Upper lobe of left lung (tissue), 4 donors: ENCODE results near the gene MAJIN.

ENCODE experiments used
- POLR2A ChIP-seq, 4 donors: fragments of 450-650 bp; IDR thresholded peaks; one replicate each; pipeline ENCODE4 v1.5.1; 2016 to 2017; ENCODE audit warnings: antibody characterized with exemption in 4 of 4, mild to moderate bottlenecking in 2 of 4
- POLR2AphosphoS5 ChIP-seq, 2 donors: sonication (generic); formaldehyde crosslinking; IDR thresholded peaks; one replicate each; pipeline ENCODE4 v1.5.1; 2017; ENCODE audit warnings: antibody characterized with exemption in 2 of 2
- TF ChIP-seq, protein P1 (sequence below), 6 experiments: fragments of 450-650 bp in 4 of 6; fragments of 200-600 bp in 2 of 6; sonication (generic) in 2 of 6; IDR thresholded peaks; one replicate each; pipeline ENCODE4 v1.5.1; 2016 to 2019; ENCODE audit warnings: antibody characterized with exemption in 6 of 6

DNA sequence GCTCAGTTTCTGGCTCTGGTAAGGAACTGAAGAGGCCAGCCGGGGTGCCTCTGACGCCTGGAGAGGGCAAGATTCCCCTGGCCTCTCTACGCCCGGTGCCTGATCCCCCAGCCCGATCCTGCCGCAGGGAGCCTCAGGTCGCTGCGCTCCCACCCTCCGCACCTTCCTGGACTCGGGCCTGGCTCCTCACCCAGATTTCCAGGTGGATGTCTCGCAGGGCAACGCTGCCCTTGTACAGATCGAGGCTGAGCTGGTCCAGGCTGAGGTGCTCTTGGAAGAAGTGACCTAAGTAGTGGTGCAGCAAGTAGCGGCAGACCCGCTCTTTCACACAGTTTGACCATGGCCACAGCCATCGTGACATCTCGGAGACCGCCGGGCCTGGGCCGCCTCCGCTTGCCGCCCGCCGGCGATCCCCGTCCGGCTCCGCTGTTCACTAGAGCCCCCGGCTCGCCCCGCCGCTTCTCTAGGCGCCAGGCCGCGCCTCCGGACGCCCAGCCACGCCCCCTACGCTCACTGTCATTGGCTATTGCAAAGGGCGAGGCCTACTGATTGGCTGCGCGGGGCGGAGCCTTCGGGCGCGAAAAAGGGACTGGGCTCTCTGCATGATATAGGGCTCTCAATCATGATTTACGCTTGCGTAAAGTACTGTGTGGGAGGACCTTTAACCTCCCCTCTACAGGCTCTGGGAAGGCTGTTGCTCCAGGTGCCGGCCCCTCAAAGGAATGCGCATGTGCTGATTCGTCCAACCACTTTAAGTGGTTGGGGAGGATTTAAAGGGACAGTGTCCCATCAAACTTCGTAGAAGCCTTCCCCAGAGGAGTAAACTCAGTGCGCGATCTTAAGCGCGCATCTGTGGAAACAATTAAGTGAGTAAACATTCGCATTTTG is 54.9 kb downstream of the MAJIN start, which contains the start of gene ATG2A:
- TF ChIP-seq, protein P1, sequence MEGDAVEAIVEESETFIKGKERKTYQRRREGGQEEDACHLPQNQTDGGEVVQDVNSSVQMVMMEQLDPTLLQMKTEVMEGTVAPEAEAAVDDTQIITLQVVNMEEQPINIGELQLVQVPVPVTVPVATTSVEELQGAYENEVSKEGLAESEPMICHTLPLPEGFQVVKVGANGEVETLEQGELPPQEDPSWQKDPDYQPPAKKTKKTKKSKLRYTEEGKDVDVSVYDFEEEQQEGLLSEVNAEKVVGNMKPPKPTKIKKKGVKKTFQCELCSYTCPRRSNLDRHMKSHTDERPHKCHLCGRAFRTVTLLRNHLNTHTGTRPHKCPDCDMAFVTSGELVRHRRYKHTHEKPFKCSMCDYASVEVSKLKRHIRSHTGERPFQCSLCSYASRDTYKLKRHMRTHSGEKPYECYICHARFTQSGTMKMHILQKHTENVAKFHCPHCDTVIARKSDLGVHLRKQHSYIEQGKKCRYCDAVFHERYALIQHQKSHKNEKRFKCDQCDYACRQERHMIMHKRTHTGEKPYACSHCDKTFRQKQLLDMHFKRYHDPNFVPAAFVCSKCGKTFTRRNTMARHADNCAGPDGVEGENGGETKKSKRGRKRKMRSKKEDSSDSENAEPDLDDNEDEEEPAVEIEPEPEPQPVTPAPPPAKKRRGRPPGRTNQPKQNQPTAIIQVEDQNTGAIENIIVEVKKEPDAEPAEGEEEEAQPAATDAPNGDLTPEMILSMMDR (IDR thresholded peaks at IDR 0.05), result peak in 2 of 6 experiments; percentile 10 to 29
- TF ChIP-seq POLR2AphosphoS5 (IDR thresholded peaks at IDR 0.05), result peak; percentile 72 to 90
- TF ChIP-seq POLR2A (IDR thresholded peaks at IDR 0.05), result peak; percentile 45 to 98 (median 90)
